B cell (primary cell): Measurements from ENCODE around the gene BCL2. TPM values are rescaled to one million over a fixed set of nuclear protein-coding genes. Genes with fewer than 3 reads are reported as not detected.

Experiments
- ATAC-seq: fragments of 200-7000 bp; cut with Tn5 transposase; one replicate; pipeline ENCODE4 v1.10.0; 2021; ENCODE audit warnings: low read depth, mild to moderate bottlenecking, moderate number of reproducible peaks, moderate library complexity
- CTCF ChIA-PET: fragments of 350-600 bp; sonication (Branson Sonifier 250); formaldehyde crosslinking; loops from one replicate; lab custom pipeline; 2021; ENCODE audit warnings: antibody characterized with exemption, inconsistent platforms; lab: Charles Lee
- POLR2A ChIA-PET: fragments of 350-600 bp; sonication (Branson Sonifier 250); formaldehyde crosslinking; loops from one replicate; lab custom pipeline; 2021; ENCODE audit warnings: antibody characterized with exemption; lab: Charles Lee
- DNase-seq: peaks from one replicate; pipeline ENCODE4 v3.0.0; 2013
- H2AFZ ChIP-seq: 2 replicates; pipeline ENCODE4 v1.6.1; 2012; ENCODE audit warnings: mild to moderate bottlenecking, low read depth, low read length; ENCODE audit not compliant: insufficient read depth, poor library complexity, severe bottlenecking
- H3K27ac ChIP-seq, 2 donors: 1 replicate in 1 of 2; 2 replicates in 1 of 2; pipeline ENCODE4 v1.5.1; 2012 to 2013; ENCODE audit warnings: low read length in 2 of 2, mild to moderate bottlenecking in 2 of 2, moderate library complexity in 1 of 2
- H3K27me3 ChIP-seq, 4 experiments: fragments of 200-600 bp in 1 of 4; sonication (generic) in 1 of 4; replicated peaks in 1 of 4; 1 replicate in 2 of 4; 2 replicates in 2 of 4; pipeline versions ENCODE4 v1.6.1 to v1.7.0; 2013 to 2016; ENCODE audit warnings: low read length in 3 of 4, mild to moderate bottlenecking in 2 of 4, mixed read lengths in 1 of 4, moderate library complexity in 1 of 4; ENCODE audit not compliant: insufficient read depth in 4 of 4, control insufficient read depth in 3 of 4; ENCODE audit errors: control extremely low read depth in 1 of 4
- H3K36me3 ChIP-seq, 2 experiments: replicated peaks in 1 of 2; 1 replicate in 1 of 2; 2 replicates in 1 of 2; pipeline versions ENCODE4 v1.6.1 to v1.7.1; 2013; ENCODE audit warnings: low read length in 1 of 2; ENCODE audit not compliant: insufficient read depth in 2 of 2, control insufficient read depth in 1 of 2; ENCODE audit errors: control extremely low read depth in 1 of 2, extremely low read depth in 1 of 2
- H3K4me1 ChIP-seq, 2 donors: fragments of 200-600 bp in 1 of 2; sonication (generic) in 1 of 2; 1 replicate in 1 of 2; 2 replicates in 1 of 2; pipeline versions ENCODE4 v1.5.1 to v1.6.1; 2013 to 2017; ENCODE audit warnings: low read length in 2 of 2; ENCODE audit not compliant: control insufficient read depth in 2 of 2, insufficient read depth in 2 of 2
- H3K4me2 ChIP-seq: replicated peaks from 2 replicates; pipeline ENCODE3; 2012; ENCODE audit warnings: mild to moderate bottlenecking, low read depth, low read length; ENCODE audit not compliant: poor library complexity, severe bottlenecking
- H3K4me3 ChIP-seq, 5 experiments: fragments of 200-600 bp in 1 of 5; sonication (generic) in 1 of 5; 1 replicate in 3 of 5; 2 replicates in 2 of 5; pipeline versions ENCODE4 v1.5.1 to v1.7.0; 2011 to 2016; ENCODE audit warnings: low read length in 4 of 5, mild to moderate bottlenecking in 4 of 5, low read depth in 2 of 5, control low read depth in 1 of 5, moderate library complexity in 1 of 5; ENCODE audit not compliant: insufficient read depth in 1 of 5; ENCODE audit errors: control extremely low read depth in 1 of 5, extremely low read depth in 1 of 5
- H3K79me2 ChIP-seq: fragments of 200-600 bp; sonication (generic); one replicate; pipeline ENCODE4 v1.6.0; 2016; ENCODE audit warnings: low read length; ENCODE audit not compliant: control insufficient read depth, insufficient read depth
- H3K9ac ChIP-seq: fragments of 200-600 bp; sonication (generic); 2 replicates; pipeline ENCODE4 v1.6.1; 2017; ENCODE audit warnings: mild to moderate bottlenecking, low read length, moderate library complexity
- H3K9me3 ChIP-seq, 3 donors: one replicate each; pipeline versions ENCODE4 v1.6.1 to v1.7.1; 2013; ENCODE audit warnings: low read length in 2 of 3; ENCODE audit not compliant: control insufficient read depth in 2 of 3, insufficient read depth in 1 of 3; ENCODE audit errors: control extremely low read depth in 1 of 3
- H4K20me1 ChIP-seq: 2 replicates; pipeline ENCODE4 v1.6.0; 2012; ENCODE audit warnings: mild to moderate bottlenecking, low read length; ENCODE audit not compliant: insufficient read depth, control insufficient read depth, poor library complexity, severe bottlenecking
- H3K27ac Mint-ChIP-seq: one replicate; pipeline ENCODE4 v1.8.0; 2021; ENCODE audit warnings: mixed read lengths
- H3K27me3 Mint-ChIP-seq: one replicate; pipeline ENCODE4 v1.8.0; 2021; ENCODE audit warnings: mixed read lengths
- H3K4me1 Mint-ChIP-seq: one replicate; pipeline ENCODE4 v1.8.0; 2021; ENCODE audit warnings: mixed read lengths
- H3K4me3 Mint-ChIP-seq: one replicate; pipeline ENCODE4 v1.8.0; 2021; ENCODE audit warnings: mixed read lengths
- H3K9me3 Mint-ChIP-seq: one replicate; pipeline ENCODE4 v1.8.0; 2022; ENCODE audit warnings: mixed read lengths; ENCODE audit not compliant: insufficient read depth
- EZH2 ChIP-seq: IDR thresholded peaks from 2 replicates; pipeline ENCODE4 v1.6.1; 2012; ENCODE audit warnings: borderline replicate concordance, low read depth, mild to moderate bottlenecking, moderate library complexity, low read length; ENCODE audit not compliant: insufficient read depth, poor library complexity, severe bottlenecking
- WGBS: methylation state at CpG from one replicate; pipeline ENCODE4 v1.1.5; 2013; ENCODE audit warnings: missing lambda C conversion rate; ENCODE audit not compliant: insufficient coverage; 5-methylcytosine and 5-hydroxymethylcytosine counted together
- intact Hi-C: fragments of 100-400 bp; cut with micrococcal nuclease; formaldehyde crosslinking; loops from one replicate; pipeline ENCODE4 v1.10.0; 2022
- polyA plus RNA-seq: library from polyadenylated mRNA; depleted of rRNA; stranded (reverse); fragments of >200 nt; gene quantifications from 2 replicates; pipeline ENCODE4 v1.2.3, GENCODE V29; 2012
- total RNA-seq, 2 donors: library from RNA; stranded (reverse); fragments of 120-200 nt in 1 of 2; gene quantifications; 1 replicate in 1 of 2; 2 replicates in 1 of 2; pipeline versions ENCODE4 v1.2.3 to v1.2.4, GENCODE V29; 2013 to 2022
- TF ChIP-seq, protein P1 (sequence below): fragments of 200-600 bp; IDR thresholded peaks from one replicate; pipeline ENCODE4 v1.8.0; 2022; ENCODE audit warnings: antibody characterized with exemption, mild to moderate bottlenecking

The BCL2 gene
- total and polyA plus RNA-seq, 2 donors (not counting 1 experiment from before 2014, with no cell fraction given): 27.6 to 144 TPM

DNA sequence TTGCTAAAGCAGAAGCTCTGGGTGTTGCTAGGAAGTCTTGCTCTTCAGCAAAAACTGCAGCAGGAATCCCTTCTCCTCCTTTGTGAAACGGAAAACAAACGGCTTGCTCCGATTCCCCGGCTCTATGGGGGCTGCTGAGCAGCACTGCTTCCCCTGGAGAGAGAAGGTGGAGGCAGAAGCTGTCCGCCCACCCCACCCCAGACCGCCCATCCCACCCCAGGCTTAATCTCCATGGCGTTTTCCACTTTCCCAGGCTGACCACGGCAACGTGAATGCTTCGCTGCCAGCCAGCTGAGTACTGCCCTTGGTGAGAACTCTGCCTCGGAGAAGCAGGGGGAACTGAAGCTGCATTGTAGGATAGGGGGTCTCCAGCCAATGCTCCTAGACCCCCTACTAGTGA, 139.2 kb downstream of the BCL2 start:
- TF ChIP-seq, protein P1, sequence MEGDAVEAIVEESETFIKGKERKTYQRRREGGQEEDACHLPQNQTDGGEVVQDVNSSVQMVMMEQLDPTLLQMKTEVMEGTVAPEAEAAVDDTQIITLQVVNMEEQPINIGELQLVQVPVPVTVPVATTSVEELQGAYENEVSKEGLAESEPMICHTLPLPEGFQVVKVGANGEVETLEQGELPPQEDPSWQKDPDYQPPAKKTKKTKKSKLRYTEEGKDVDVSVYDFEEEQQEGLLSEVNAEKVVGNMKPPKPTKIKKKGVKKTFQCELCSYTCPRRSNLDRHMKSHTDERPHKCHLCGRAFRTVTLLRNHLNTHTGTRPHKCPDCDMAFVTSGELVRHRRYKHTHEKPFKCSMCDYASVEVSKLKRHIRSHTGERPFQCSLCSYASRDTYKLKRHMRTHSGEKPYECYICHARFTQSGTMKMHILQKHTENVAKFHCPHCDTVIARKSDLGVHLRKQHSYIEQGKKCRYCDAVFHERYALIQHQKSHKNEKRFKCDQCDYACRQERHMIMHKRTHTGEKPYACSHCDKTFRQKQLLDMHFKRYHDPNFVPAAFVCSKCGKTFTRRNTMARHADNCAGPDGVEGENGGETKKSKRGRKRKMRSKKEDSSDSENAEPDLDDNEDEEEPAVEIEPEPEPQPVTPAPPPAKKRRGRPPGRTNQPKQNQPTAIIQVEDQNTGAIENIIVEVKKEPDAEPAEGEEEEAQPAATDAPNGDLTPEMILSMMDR: no peak
- no peak for TF ChIP-seq EZH2
- ATAC-seq (no peak), DNase-seq (no peak)
- POLR2A ChIA-PET: interaction anchor here (1.1 kb wide), 1 partner anchor 9 kb away, joined by 3 read pairs; no protein-coding TSS in a partner anchor
- peaks cover 97% of the 10 kb centered on the region for H3K79me2 ChIP-seq
- H3K4me2 ChIP-seq: no peak overlapping the region
- intact Hi-C loops: loop anchor here (10.0 kb wide), 1 partner anchor 46 kb away; no protein-coding TSS in a partner anchor
- WGBS: 89% methylated on average over 3 of the region's 11 CpGs
- H2AFZ ChIP-seq: no peak overlapping the region
- no peak overlapping the region for H3K4me3 ChIP-seq
- H3K27me3 ChIP-seq: no peaks in the 10 kb centered on the region
- peaks cover 93% of the 10 kb centered on the region for H3K4me1 Mint-ChIP-seq
- H3K9ac ChIP-seq: no peak overlapping the region
- H3K36me3 ChIP-seq: no peaks in the 10 kb centered on the region
- H3K9me3 Mint-ChIP-seq: no peaks in the 10 kb centered on the region
- CTCF ChIA-PET: interaction anchor here (1.2 to 2.5 kb wide), 5 partner anchors 9 to 127 kb away, joined by 3 to 10 read pairs (median 5); no protein-coding TSS in a partner anchor
- H3K27me3 Mint-ChIP-seq: no peaks in the 10 kb centered on the region
- peak overlapping the region; percentile 78 for H3K27ac Mint-ChIP-seq
- H3K4me3 Mint-ChIP-seq: peak overlapping the region; percentile 67
- peaks cover 75 to 76% of the 10 kb centered on the region in 2 donors for H3K4me1 ChIP-seq
- H3K27ac ChIP-seq: no peak overlapping the region
- peaks cover 7% of the 10 kb centered on the region for H4K20me1 ChIP-seq
- H3K9me3 ChIP-seq: no peaks in the 10 kb centered on the region

DNA sequence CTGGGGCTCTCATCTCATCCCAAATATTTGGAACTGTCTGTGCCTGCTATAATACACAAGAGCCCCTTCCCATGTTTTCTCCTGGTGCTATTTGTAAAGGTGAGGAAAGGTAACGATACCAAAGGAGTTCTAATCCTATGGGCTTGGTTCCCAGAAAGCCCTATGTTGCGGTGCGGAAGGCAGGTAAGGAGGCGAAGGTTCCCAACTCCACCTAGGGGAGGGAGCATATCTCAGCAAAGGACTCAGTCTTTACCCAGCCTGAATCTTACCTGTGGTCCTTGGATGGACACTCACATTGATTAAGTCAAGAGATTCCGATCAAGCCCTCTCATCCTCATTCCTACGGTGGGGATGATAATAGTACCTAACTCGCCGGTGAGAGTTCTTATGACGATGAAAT, 140.1 kb downstream of the BCL2 start:
- no peak for DNase-seq
- 100% methylated on average over 4 of the region's 9 CpGs for WGBS
- TF ChIP-seq EZH2: no peak
- TF ChIP-seq, protein P1: no peak
- peaks cover 91% of the 10 kb centered on the region for H3K4me1 Mint-ChIP-seq
- Histone ChIP-seq H3K9ac (no peak overlapping the region), H3K4me3 (no peak overlapping the region), H3K36me3 (no peaks in the 10 kb centered on the region), H3K4me1 (peaks cover 72 to 75% of the 10 kb centered on the region in 2 donors), H3K79me2 (peaks cover 98% of the 10 kb centered on the region), H2AFZ (no peak overlapping the region), H3K9me3 (no peaks in the 10 kb centered on the region), H3K27me3 (no peaks in the 10 kb centered on the region), H4K20me1 (peaks cover 7% of the 10 kb centered on the region), H3K4me2 (no peak overlapping the region), H3K27ac (no peak overlapping the region)
- H3K9me3 Mint-ChIP-seq: no peaks in the 10 kb centered on the region
- no peaks in the 10 kb centered on the region for H3K27me3 Mint-ChIP-seq
- ATAC-seq: no peak
- CTCF ChIA-PET: interaction anchor here (1.2 to 2.5 kb wide), 3 partner anchors 16 to 128 kb away, joined by 3 to 10 read pairs (median 6); no protein-coding TSS in a partner anchor
- H3K27ac Mint-ChIP-seq: peak overlapping the region; percentile 77
- intact Hi-C loops: no loop called here
- POLR2A ChIA-PET: no interaction called here
- no peak overlapping the region for H3K4me3 Mint-ChIP-seq
